Measurements from ENCODE around the gene NMT1.
A peak's percentile ranks its signal among the peaks of the same experiment; 100 is the strongest.

Gene NMT1

DNA sequence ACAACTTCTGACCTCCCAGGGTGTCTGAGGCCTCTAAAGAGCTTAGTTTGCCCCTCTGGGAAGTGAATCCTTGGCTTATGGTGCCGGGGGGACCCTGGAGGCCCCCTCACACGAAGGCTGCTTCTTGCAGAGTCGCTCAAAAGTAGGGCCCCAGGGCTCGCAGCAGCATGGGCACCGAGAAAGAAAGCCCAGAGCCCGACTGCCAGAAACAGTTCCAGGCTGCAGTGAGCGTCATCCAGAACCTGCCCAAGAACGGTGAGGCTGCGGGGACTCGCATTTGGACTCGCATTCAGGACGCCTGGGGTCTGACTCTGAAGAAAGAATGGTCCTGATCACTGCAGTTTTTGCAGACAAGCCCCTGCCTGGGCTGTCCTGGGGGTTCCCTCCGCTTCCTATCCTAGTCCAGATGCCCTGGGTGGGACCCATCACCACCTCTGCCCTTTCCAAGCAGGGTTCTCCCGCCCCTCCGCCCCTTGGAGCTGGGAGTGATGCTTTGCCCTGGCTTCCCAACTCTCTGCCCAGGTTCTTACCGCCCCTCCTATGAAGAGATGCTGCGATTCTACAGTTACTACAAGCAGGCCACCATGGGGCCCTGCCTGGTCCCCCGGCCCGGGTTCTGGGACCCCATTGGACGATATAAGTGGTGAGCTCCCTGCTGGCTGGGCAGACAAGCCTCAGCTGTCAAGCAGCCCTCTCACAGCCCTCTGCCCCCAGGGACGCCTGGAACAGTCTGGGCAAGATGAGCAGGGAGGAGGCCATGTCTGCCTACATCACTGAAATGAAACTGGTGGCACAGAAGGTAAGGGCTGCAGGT lies 75.1 kb downstream of the NMT1 start:
- no peak for DNase-seq (ENCODE audit: low read depth in 2 of 2)

DNA sequence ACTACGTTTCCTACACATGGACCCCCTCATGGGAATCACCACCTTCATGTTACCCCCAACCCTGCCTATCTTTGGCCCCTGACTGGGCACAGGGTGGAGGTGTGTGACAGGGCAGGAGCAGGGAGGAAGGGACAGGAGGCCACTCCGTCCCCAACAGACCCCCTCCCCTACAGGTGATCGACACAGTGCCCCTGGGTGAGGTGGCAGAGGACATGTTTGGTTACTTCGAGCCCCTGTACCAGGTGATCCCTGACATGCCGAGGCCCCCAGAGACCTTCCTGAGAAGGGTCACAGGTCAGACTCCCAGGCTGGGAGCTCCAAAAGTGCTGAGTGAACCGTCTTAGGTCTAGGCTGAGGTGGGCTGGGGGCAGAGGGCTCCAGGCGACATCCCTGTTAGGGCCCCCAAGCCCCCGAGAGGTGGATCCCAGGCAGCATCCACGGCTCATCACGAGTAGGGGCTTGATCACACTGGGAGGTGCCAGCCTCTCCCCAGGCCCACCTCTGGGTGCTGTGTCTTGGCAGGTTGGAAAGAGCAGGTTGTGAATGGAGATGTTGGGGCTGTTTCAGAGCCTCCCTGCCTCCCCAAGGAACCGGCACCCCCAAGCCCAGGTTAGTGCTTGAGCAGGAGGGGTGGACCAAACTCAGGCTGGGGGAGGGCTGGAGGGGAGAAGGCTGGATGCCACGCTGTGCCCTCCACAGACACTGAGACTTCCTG lies 75.9 kb downstream of the NMT1 start:
- DNase-seq (ENCODE audit: low read depth in 2 of 2) = no peak

DNA sequence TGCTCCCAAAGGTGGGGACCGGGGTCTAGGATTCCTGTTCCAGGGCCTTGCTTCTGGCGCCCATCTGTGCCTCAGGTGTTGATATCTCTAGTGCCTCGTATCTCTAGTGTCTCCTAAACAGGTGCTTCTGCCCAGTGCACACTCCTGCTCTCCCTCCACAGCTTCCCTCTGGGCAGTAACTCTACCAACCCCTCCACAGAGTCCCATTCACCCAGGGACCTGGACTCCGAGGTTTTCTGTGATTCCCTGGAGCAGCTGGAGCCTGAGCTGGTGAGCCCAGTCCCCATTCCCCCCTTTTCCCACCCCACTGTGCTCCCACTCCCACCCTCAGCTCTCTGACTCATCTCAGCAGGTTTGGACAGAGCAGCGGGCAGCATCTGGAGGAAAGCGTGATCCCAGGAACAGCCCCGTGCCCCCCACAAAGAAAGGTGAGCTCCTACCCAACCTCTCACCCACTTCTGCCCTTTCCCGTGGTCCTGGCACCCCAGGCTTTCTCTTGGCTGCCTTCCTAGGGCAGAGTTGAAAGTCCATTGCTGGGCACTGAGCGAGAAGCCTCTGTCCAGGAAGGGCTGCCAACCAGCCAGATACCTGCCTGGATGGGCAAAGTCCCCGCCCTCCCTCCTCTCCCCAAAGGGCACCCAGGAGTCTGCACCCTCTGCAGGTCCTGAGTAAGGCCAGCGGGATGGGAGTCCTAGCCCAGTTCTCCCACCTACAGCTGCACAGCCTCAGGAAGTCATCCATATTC lies 76.6 kb downstream of the NMT1 start:
- DNase-seq (ENCODE audit: low read depth in 2 of 2) = no peak

DNA sequence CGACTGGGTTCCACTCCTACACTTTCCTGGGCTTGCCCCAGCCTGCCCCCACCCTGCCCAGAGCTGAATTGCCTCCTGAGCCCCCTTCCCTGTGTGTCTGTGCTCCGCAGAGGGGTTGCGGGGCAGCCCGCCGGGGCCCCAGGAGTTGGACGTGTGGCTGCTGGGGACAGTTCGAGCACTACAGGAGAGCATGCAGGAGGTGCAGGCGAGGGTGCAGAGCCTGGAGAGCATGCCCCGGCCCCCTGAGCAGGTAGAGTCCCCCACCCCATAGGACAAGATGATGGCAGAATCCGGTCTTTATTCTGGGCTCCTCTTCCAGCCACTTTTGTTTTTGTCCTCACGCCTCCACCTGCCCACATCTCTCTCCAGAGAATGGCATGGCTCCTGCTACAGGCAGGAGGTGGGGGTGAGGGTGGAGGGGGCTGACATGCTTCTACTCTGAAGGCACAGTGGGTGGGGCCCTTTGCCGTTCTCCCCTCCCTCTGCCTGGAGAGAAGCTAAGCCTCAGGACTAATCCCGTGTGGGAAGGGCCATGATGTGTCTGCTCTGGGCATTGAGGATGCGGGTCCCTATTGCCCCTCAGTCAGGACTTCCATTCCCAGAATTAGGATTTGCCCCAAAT lies 77.9 kb downstream of the NMT1 start:
- DNase-seq (ENCODE audit: low read depth in 2 of 2) = no peak

DNA sequence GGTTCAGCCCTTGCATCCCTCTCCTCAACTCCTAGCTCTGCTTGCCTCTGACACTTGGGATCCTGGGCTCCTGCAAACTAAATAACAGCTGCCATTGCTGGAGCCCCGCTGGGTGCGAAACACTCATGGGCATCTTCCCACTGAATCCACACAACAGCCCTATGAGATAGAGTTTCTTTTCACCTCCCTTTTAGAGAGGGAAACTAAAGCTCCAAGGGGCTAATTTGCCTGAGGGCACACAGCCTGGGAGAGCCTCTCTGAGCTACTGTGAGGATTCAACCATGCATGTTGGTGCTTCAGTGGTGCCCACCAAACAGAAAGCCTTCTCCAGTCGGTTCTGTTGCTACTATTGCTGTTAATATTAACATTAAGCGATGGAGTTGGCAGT lies 78.4 kb downstream of the NMT1 start:
- no peak for DNase-seq (ENCODE audit: low read depth in 2 of 2)

DNA sequence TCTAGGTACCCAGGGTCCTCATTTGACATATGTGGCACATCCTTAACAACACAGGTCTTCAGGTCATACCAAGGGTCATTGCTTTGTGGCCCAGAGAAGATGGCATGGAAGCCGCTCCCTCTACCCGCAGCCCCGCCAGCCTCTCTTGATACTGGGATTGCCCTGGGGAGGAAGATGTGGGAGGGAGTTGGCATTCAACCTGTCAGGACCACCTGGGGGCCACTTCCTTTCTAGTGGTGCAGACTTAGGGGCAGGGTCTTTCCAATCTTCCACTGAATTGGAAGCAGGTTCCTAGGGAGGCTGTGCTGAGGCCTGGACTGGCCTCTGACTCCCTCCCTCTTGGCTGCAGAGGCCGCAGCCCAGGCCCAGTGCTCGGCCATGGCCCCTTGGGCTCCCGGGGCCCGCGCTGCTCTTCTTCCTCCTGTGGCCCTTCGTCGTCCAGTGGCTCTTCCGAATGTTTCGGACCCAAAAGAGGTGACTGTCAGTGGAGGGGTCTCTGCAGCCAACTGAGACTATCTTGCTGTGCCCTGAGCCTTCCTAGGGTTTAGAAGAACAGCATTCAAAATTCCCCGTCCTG lies 82.1 kb downstream of the NMT1 start:
- DNase-seq (ENCODE audit: low read depth in 2 of 2) = no peak

DNA sequence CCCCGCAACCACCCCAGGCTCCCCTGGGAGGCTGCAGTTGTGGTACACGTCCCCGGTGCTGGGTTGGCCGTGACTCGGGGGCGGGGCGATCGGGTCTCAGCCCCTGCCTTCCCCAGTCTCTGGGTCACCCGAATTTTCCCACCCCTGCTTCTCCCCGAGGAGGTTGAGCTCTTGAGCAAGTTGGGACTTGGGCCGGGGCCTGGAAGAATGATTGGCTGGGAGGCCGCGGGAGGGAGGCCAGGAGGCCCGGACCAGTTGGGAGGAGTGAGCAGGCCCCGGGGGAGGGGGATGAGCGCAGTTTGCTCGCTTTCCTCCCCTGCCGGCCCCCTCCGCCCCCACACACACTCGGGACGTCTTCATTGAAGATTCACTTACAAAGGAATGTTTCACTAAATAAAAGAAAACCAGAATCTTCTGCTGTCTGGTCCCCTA lies 82.7 kb downstream of the NMT1 start:
- peak in 1 of 2 donors; percentile 16 for DNase-seq (ENCODE audit: low read depth in 2 of 2)

DNA sequence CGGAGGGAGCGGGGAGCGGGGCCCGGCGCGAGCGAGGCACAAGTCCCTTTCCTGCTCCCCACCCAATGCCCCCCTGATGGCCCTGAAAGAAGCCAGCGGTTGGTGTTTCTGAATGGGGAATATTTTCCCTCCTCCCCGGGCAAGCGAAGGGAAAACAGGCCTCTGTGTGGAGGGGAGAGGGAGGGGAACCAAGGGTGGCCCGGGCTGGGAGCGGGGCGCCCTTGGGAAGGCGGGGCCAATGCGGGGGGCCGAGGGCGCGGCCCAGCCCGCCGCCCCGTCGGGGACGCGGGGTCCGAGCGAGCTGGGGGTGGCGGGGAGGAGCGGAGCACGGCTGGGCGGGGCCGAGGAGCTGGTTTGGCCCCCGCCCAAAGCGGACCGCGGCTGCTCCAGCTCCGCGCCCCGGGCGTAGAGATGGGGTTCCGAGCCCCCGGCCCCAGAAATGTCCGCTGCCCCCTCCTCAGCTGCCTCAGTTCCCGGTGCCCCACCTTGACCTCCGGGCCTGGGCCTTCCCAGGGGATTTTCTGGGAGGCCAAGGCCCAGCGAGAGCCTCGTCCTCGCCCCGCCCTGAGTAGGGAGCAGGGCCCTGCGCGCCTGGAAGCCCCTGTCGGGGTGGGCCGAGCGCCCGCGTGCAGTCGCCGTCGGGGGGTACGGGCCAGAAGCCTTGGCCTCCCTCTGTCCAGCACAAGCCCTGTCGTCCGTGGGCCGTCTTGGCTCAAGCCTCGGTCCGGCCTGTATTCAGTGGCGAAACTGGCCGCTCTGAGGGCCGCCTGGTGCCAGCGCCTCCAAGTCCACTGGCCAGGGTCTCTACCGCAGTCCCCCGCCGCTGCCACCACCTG lies 83.3 kb downstream of the NMT1 start:
- peak in 1 of 2 donors; percentile 20 for DNase-seq (ENCODE audit: low read depth in 2 of 2)

DNA sequence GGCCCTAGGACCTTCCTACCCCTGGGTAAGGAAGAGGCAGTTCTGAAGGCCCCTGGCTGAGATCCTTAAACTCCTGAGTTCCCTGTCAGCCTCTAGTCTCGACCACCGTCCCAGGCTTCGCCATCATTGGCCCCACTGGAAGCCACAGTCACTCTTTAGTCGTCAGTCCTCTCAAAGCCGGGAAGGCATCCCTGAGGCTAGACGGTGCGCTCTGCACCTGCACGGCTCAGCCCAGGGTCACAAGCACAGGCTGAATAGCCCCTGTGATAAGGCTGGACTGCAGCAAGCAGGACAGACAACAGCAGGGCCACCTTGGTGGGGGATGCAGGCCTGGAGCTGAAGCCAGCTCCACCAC lies 83.9 kb downstream of the NMT1 start:
- no peak for DNase-seq (ENCODE audit: low read depth in 2 of 2)

DNA sequence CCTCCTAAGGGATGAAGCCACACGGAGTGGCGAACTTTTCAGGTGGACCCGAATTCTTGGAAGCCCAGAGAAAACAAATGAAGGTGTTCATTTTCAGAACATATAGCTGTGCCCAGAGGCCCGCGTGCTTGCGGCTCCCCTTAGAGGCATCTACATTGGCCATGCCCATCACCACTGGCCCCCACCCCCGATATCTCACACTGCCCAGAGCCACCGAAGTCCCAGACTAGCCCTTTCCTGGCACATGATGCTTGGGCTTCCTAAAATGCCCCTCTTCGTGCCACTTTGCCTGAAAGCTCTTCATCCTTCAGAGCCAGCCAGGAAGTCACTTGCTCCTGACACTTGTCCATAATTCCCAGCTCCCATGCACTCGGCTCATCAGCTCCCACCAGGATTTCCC lies 85.0 kb downstream of the NMT1 start:
- DNase-seq (ENCODE audit: low read depth in 2 of 2) = no peak

DNA sequence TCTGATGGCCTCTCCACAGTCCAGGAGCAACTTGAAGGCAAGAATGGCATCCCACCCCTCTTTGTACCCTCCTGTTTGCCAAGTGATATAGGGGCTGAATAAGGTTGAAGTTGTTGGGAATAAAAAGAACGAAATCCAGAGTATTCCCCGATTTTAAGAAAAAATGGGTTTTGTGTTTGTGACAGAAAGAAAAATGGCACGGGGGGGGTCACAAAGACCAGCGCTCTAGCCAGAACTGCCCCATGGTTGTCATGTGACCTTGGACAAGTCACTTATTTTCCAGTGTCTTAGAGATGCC lies 85.4 kb downstream of the NMT1 start:
- DNase-seq (ENCODE audit: low read depth in 2 of 2) = no peak

DNA sequence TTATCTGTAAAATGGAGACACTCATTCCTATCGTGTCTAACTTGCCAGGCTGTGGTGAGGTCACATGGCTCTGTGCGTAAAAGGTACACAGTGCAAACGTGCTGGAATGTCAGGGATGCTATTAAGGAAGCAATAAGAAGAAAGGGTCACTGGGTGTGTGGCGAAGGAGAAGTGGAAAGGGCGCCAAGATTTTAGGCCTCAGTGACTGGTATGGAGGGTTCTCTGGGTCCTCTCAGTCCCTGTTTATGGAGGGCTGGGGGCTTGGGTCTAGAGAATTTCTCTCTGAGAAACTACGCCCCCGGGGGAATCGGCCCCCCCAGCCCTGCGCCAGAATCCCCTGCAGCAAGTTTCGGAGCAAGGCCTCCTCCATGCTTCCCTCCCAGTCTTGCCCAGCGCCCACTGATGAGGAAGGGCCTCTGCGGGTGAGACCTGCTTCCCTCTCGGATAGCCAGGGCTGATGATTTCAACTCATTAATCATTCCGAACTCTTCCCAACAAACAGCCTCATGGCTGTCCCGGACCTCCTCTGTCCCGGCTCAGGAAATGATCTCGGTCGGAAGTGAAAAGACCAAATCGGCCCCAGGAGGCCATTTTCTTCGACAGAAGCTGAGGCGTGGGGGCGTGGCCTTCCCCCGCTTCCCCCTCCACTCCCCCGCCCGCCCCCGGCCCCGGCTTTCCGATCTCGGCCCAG lies 85.9 kb downstream of the NMT1 start:
- no peak for DNase-seq (ENCODE audit: low read depth in 2 of 2)

DNA sequence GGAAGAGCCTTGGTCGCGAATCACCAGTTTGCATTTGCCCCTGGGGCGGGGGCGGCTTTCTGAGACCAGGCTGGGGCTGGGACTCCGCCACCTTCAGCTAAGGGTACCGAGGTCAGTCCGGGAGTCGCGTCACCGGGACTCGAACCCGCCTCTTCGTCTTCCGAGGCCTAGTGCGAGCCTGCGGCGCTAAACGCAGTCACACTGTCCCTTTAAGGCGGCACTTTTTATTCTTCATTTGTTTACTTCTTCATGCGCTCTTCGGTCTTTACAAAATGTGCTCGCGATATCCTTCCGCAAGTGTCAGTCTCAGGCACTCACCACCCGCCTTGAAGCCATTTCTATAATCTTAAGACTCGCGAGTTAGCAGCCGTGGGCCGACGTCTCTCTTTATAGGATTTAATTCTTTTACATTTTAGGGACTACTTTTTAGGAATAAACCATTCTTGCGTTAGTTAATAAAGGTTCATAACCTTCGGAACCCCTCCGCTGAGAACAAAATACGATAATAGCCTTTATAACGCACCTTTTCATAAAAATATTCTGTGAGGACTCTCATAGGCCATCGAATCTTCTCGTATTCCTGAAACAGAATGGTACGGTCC lies 86.6 kb downstream of the NMT1 start:
- DNase-seq (ENCODE audit: low read depth in 2 of 2) = peak; percentile 67 to 74

DNA sequence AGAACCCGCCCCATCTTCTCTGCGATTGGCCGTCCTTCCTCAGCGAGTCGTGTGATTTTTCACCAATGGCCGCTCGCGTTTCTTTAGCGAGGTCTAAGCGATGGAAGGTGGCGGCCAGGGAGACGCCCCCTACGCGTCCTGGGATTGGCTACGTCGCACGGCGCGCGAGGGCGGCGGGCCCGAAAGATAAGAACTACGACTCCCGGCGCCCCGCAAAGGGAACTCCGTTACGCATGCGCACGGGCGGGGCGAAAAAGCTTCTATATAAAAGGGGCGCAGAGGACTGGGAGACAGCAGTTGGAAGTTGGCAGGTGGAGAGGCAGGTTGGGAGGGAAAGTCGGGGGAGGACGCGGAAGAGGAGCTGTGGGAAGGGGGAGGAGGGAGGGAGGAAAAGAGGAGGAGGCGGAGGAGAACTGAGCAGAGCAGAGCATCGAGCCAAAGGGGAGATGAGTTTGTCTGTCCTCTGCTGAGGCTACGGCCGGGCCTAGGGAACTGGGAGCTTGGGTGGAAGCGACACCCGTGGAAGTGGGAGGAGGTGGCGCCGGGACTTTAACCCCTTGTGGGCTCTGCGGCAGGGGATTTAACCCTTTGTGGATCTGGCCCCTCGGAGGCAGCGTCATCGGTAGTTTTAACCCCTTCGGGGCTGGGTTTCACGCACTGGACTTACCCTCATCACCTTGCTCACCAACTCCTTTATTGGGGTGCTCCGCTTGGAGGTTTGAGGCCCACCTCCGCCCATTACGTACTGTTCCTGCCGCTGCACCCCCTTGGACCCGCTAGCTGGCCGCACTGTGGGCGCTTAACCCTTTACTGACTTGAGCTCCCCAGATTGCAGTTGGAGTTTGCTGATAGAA lies 87.3 kb downstream of the NMT1 start, which contains the start of gene HEXIM1:
HEXIM1 (plus strand) TSS at position 293 of the 854 bp plus-strand sequence. CDS start 716 bp downstream, outside the sequence.
- peak; percentile 95 to 97 for DNase-seq (ENCODE audit: low read depth in 2 of 2)

DNA sequence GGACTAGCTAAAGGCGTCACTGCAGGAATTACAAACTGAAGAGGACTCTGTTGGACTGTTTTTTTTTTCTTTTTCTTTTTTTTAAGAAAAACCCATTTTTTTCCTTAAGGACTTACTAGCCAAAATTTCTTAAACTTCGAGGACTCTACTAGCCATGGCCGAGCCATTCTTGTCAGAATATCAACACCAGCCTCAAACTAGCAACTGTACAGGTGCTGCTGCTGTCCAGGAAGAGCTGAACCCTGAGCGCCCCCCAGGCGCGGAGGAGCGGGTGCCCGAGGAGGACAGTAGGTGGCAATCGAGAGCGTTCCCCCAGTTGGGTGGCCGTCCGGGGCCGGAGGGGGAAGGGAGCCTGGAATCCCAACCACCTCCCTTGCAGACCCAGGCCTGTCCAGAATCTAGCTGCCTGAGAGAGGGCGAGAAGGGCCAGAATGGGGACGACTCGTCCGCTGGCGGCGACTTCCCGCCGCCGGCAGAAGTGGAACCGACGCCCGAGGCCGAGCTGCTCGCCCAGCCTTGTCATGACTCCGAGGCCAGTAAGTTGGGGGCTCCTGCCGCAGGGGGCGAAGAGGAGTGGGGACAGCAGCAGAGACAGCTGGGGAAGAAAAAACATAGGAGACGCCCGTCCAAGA lies 88.0 kb downstream of the NMT1 start:
- DNase-seq (ENCODE audit: low read depth in 2 of 2) = peak; percentile 61 to 69

DNA sequence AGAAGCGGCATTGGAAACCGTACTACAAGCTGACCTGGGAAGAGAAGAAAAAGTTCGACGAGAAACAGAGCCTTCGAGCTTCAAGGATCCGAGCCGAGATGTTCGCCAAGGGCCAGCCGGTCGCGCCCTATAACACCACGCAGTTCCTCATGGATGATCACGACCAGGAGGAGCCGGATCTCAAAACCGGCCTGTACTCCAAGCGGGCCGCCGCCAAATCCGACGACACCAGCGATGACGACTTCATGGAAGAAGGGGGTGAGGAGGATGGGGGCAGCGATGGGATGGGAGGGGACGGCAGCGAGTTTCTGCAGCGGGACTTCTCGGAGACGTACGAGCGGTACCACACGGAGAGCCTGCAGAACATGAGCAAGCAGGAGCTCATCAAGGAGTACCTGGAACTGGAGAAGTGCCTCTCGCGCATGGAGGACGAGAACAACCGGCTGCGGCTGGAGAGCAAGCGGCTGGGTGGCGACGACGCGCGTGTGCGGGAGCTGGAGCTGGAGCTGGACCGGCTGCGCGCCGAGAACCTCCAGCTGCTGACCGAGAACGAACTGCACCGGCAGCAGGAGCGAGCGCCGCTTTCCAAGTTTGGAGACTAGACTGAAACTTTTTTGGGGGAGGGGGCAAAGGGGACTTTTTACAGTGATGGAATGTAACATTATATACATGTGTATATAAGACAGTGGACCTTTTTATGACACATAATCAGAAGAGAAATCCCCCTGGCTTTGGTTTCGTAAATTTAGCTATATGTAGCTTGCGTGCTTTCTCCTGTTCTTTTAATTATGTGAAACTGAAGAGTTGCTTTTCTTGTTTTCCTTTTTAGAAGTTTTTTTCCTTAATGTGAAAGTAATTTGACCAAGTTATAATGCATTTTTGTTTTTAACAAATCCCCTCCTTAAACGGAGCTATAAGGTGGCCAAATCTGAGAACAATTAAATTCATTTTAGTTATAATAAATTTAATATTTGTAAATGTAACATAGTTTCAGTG lies 88.8 kb downstream of the NMT1 start:
- DNase-seq (ENCODE audit: low read depth in 2 of 2) = peak in 1 of 2 donors; percentile 36

All from stimulated activated CD4-positive, alpha-beta T cell treated with anti-CD3 and anti-CD28 coated beads, Interleukin-4, amount 100 ng/mL, for 48 hours (primary cell).